Stimulated activated CD4-positive, alpha-beta T cell treated with anti-CD3 and anti-CD28 coated beads, Interleukin-15, amount 100 ng/mL, for 48 hours (primary cell): Measurements from ENCODE around the gene VPS13C.
"Not testable (repeated sequence)": the region's sequence is repeated elsewhere in the genome, so short reads cannot be mapped to it uniquely, and the experiment has no call there.

Source experiments
- DNase-seq, 2 donors: peaks; one replicate each; pipeline ENCODE4 v3.0.0-alpha.2; 2020; ENCODE audit warnings: low read depth in 2 of 2

The VPS13C gene

DNA sequence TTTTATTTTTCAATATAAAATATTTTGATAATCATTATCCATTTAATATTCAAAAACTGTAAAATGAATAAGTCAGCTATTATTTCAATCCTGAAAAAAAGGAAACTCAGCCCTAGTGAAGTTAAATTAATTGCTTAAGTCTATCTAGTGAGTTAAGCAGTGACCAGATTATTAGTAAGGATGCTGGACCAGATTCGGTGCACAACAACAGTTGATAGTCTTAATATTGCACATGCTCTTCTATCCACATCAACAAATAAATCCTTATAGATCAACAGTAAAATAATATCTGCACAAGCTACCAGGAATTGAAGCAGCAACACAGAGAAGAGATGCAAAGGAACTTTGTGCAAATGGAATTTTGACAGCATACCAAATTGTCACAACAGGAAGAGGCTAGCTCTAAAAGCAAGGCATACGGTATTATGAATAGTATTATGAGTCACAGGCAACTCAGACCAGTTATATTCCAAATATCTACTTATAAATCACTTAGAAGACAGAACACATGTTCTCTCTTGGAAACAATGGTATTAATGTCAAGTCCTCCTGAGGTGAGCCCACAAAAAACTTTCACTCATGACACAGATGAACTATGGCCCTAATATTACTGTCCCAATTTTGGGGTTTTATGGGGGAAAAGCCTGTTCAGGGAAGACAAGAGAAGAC lies 24.9 kb downstream of the VPS13C start:
- DNase-seq: no peak

DNA sequence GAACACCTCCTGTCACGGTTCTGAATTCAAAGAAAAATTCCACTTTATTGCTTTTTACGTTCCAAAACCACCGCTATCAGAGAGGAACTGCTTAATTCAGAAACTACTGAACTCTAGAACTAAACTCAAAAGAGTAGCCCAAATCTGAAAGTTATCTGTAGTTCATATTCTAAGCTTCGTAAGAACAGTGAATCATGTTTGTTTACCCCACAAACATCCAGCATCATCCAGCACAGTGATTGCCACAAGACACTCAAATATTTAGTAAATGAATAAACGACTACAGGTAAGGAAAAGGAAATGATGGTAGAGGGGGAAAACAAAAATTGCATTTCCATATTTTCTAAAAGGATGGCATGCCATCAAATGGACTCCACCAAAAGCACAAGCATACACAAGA lies 32.3 kb downstream of the VPS13C start:
- no peak for DNase-seq

DNA sequence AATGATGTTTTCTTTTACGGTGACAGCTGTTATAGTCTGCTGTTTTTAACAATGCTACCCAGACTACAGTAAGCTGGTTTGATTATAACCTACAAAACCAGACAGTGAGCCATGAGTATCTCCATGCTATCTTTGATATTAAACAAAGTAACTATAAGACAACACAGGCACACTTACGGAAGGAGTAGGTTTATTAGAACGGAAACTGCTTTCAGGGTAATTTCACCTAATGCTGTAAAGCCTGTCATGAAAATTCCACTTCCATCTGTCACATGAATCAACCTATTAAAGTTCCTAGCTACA lies 33.0 kb downstream of the VPS13C start:
- DNase-seq: no peak

DNA sequence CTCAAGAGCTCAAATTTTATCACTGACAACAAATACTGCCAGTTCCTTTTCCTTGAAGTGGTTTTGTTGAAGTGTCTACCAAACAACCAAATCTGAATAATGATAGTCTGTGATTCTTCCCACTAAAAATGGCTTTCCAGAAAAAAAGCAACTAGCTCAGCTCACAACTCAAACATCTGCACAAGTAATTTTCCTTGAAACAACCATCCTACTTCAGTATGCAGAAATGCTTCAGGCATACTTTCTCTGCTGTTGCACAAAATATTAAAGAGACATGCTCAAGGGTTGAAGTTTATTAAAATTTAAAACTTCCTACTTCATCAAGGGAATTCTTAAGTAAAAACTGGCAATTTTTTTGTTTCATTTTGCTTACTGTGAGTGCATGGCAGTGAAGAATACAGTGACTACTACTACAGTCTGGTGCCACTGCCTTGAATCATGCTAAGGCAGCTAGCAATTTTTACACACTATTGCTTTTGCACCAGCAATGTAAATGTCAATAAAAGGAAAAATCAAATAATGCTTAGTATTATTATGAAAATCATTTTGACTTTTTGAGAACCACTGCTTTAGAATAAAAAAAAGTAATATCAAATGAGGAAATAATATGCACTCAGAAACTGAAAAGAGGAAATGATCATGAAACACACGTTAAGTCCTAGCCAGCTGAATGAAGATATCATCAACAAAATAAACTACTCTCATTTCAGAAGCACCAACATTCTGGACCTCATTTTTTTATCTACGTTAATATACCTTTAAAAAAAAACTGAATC lies 33.6 kb downstream of the VPS13C start:
- no peak for DNase-seq

DNA sequence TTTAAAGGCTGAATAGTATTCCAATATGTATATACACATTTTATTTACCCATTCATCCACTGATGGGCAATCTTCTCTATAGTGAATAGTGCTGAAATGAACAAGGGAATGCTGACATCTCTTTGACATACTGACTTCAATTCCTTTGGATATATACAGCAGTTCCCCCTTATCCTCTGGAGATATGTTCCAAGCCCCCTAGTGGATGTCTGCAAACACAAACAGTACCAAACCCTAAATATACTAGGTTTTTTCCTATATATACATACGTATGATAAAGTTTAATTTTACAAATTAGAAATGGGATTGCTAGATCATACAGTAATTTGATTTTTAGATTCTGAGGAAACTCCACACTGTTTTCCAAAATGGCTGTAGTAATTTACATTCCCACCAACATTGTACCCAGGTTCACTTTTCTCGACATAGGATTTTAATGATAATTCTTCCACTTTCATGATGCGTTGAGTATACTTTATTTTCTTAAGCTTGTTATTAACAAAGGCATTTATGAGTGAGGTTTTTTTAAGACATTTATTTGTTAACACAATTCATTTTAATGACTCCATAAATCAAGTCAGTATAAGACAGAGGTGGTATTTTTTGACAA lies 38.2 kb downstream of the VPS13C start:
- no peak for DNase-seq

DNA sequence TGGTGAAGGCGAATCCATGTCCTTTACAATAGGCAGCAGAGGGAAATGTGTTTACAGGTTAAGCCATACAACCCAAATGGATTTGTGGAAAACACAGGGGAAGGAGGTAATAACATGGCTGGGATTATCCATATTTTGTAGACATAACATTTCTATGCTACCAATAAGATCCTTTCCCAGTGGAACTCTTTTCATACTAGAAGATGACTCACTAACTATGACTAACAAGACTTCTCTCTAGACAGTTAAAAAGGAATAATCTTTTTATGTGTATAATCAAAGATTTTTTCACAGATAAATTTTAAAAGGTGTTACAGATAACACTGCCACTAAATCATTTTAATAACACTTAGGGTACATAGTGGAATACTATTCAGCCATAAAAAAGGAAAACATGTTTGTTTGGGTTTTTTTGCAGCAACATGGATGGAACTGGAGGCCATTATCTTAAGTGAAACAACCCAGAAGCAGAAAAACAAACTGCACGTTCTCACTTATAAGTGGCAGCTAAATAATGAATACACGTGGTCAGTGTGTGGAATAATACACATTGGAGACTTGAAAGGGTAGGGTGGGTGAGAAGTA lies 39.6 kb downstream of the VPS13C start:
- no peak for DNase-seq

DNA sequence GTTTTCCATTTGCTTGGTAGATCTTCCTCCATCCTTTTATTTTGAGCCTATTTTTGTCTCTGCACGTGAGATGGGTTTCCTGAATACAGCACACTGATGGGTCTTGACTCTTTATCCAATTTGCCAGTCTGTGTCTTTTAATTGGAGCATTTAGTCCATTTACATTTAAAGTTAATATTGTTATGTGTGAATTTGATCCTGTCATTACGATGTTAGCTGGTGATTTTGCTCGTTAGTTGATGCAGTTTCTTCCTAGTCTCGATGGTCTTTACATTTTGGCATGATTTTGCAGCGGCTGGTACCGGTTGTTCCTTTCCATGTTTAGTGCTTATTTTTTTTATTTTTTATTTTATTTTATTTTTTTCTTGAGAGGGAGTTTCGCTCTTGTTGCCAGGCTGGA lies 54.9 kb downstream of the VPS13C start:
- not testable (repeated sequence) for DNase-seq

DNA sequence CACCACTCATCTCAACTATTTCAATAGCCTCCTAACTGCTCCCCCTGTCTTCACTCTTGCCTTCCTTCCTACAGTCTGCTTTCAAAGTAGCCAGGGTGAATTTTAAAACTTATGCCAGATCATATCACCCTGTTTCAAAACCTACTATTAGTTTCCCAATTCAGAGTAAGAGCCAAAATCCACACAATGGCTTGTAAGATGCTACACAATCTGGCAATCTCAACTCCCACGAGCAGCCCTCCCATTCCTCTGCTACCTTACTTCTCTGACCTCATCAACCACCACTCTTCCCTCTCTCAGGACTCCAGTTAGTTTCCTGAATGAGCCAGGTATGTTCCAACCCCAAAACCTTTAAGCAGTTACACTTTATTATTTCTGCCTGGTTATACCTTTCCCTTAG lies 62.5 kb downstream of the VPS13C start:
- no peak for DNase-seq

DNA sequence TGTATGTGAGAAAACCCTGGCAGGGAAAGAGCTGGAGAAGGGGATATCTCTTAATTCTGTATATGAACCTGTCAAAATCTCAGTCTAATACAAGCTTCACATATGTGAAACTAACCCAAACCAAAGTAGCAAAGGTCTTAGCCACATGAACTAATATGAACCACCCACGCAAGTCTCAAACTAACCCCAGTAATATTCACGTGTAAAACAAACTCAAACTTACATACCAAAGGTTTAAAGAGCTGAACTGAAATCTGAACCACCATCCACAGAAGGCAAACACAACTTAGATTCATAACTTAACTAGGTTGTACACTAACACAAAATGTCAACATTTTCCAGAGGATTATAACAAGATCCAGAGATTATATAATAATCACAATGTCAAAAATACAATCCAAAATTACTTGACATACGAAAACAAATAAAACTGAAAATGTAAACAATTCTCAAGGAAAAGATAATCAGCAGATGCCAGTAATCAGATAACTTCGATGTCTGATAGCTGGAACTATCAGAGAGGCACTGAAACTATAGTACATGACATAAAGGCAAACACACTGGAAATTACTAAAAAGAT lies 64.1 kb downstream of the VPS13C start:
- DNase-seq: no peak

DNA sequence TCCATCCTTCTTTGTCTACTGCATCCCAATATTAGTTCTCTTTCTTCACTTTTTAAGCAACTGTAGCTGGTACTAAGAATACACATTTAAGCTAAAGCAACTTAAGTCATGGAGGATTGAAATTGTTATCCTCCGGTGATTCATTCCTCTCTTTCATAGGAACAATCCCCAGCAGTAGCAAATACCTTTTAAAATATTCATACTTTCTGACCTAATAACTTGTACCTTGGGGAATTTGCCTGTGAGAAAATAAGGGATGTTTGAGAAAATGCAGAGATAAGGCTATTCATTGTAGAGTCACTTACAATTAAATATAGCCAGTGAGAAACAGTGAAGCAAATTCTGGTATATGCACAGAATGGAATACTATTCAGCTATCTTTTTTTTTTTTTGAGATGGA lies 66.0 kb downstream of the VPS13C start:
- DNase-seq: no peak

DNA sequence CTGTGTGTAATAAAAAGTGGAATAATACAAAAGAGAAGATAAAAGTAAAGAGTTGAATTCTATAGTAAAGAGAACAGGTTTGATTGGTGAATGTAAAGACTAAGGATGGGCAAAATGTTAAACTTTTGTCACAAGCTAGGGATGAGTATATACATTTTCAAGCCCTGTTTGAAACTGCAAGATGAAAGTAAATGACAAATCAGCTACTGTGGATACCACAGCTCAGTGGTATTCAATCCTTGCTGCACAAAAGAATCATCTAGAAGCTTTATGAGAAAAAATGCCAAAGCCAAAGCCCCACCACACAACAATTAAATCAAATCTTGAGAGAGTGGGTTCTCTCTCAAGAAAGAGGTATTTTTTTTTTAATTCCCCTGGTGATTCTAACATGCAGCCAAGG lies 67.7 kb downstream of the VPS13C start:
- no peak for DNase-seq

DNA sequence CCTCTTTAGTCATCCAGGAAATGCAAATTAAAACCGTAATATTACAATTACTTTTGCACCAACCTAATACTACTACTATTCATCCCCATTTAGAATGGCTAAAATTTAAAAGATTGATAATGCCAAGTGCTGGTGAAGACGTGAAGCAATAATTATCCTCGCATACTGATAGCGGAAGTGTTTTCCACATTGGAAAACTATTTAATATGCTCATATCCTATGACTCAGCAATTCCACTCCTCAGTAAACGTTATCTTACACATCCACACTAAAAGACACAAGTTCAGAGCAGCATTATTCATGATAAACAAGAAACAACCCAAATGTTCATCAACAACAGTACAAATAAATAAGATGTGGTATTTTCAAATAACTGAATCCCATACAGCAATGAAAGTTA lies 70.6 kb downstream of the VPS13C start:
- DNase-seq: no peak

DNA sequence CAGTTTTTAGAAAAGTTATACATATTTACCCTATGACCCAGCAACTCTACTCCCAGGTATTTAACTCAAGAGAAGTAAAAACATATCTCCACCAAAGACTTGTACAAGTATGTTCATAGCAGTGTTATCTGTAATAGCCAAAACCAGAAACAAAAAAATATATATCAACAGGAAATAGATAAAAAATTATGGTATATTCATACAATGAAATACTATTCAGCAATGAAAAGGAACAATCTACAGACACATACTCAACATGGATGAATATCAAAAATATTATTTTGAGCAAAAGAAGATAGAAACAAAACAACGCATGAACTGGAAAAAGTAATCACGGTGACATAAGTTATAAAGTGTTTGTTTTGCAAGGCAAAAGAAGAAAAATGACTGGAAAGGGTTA lies 72.4 kb downstream of the VPS13C start:
- DNase-seq: no peak

DNA sequence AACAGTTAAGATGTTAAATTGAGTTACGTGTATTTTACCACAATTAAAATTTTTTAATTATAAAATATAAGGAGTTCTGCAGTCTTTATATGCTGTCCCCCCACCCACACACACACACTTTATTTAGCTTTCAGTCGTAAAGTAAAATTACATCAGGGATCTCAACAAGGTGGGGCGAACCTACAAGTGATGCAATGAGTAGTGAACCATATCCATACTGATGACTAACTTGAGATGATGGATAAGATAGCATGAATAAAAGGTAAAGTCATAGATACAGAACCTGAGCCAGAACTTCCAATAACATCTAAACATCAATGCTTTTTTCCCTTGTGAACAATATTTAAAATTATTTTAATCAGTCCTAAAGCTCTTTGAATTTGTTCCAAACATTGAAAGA lies 77.2 kb downstream of the VPS13C start:
- no peak for DNase-seq

DNA sequence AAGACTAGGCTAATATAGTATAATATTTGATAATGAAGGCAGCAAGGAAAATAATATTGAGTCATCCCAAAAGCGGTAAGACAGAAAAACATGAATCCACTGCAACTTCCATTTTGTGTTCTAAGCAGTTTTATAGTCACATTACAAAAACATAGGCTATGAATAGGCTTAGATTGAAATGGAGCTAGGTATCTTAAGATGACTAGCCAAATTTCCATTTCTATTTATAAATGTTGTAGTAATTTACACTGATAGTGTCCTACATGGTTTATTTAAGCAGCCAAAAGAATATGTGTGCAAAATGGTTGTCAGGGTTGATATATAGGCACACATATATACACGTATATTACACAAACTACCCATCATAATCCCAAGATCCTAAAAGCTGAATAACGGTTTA lies 82.0 kb downstream of the VPS13C start:
- DNase-seq: no peak

DNA sequence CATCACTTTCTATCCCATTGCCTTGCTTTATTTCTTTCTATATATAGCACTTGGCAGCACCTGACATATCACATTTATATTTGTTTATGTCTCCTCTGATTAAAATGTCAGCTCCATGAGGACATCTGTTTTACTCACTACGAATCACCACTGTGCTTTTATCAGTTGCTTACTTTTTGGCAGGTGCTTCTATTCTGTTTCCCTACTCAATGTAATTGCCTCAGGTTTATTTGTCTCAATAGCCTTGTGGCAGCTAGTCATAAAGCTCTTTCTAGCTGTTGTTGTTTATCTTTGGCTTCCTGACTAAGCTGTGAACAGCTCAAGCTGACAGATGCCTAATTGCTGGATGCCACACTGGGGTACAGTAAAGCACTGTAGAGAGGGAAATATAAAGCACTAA lies 85.5 kb downstream of the VPS13C start:
- no peak for DNase-seq

DNA sequence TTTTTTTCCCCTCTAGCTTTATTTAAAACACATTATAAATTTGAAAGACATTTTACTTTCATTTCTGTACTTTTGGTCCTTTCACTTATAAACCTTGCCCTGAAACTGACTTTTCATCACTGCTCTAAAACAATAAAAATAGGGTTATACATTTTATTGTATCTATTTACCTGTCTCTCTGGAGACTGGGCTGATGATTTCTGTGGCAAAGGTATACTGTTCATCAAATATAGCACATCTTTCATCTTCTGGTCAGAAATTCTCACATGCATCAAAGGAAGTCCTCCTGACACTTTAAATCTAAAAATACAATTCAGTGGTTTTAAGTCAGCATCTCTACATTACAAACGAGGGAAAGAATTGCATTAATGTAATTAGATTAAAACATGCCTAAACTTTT lies 86.1 kb downstream of the VPS13C start:
- no peak for DNase-seq

DNA sequence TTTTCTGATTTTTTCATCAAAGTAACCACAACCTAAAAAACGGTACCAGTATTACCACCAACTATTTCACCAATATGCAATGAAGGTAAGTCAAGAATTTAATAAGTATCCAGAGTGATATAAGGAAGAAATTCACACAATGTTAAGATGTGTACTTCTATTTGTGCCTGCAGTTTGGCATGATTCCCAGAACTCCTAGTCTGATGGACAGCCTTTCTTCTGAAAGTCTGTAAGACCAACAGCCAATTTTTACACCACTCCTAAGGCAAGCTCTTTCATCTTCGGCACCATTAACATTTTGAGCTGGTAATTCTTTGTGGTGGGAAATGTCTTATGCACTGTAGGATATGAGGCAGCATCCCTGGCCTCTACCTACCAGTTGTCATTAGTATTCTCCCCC lies 108.3 kb downstream of the VPS13C start:
- DNase-seq: no peak

DNA sequence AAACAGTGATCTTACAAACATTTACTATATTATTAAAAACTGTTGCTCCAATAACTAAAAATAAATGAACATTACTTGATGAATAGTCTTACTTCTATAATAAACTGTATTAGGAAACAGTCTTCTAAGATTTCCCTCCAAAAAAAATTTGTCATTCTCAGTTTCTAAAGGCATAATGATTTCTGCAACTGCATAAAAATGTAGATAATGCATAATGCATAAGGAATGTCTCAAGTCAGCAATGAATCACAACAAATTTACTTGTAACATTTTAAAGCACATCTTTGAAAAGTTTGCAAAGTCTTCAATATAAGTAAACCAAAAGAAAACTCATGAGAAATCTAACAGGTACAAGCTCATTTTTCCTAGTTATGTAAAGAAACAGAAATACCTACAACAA lies 113.5 kb downstream of the VPS13C start:
- DNase-seq: no peak

DNA sequence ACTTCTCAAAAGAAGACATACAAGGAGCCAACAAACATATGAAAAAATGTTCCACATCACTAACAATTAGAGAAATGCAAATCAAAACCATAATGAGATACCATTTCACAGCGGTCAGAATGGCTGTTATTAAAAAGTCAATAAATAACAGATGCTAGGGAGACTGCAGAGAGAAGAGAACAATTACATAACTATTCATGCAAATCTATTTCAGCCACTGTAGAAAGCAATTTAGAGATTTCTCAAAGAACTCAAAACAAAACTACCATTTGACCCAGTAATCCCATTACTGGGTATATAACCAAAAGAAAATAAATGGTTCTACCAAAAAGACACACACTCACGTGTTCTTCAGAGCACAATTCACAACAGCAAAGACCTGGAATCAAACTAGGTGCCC lies 116.3 kb downstream of the VPS13C start:
- no peak for DNase-seq

DNA sequence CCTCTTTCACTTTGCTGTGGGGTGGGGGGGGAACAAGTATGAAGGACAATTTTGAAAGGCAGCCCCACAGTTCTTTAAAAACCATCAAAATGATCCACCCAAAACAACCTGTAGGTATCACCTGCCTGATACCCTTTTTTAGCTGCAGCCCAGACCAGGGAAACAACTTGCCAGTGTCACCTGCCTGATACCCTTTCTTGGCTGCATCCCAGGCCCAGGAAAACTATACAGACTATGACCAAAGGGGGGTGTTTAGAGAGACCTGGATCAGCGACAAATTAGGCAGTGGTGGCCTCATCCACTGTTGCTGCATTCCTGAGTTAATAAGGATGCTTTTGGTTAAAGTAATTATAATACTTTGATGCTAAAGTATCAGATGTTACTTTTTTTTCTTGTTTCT lies 122.0 kb downstream of the VPS13C start:
- no peak for DNase-seq

DNA sequence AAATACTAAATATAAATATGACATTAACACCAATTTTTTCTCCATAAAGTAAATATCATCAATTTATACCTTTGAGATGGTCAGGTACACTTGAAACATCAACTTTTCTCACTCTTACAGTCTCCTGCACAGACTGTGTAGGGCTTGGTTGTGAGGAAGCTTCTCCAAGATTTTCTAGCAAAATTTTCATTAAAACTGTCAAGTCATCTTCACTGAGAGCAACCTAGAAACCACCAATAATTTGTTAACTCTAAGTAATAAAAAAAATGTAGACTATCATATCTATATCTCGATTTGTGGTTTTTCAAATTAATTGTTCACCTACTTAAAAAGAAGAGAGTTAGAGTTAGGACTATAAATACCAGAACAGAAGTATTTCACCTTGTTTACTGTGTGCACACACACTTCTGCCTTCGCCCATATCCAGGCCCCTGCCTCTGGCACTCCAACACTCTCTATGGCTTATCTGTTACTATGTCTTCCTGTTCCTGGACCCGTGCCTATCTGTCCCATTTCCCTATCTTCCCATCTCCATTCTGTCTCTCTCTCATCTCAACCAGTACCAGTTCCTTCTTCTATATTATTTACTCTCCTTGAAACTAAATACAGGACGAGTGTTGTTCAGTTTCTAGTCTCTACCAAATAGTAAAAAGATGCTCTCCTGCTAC lies 123.6 kb downstream of the VPS13C start:
- no peak for DNase-seq
